SH-SY5Y (cell line): ENCODE measurements around the gene AKAP8L.

ENCODE experiments used
- GATA2 ChIP-seq: IDR thresholded peaks from 2 replicates; pipeline ENCODE4 v1.6.1; 2011; ENCODE audit warnings: mild to moderate bottlenecking, low read depth, low read length
- GATA3 ChIP-seq: IDR thresholded peaks from 2 replicates; pipeline ENCODE4 v1.6.1; 2011; ENCODE audit warnings: low read depth, mild to moderate bottlenecking, low read length, moderate library complexity

- TF ChIP-seq GATA2: no peak
- no peak for TF ChIP-seq GATA3
These were observed 36.9 kb downstream of the AKAP8L start for GRCh38 chr19:15381864-15382263.
